ENCODE data around the gene IL1RAP. TPM values are rescaled to one million over a fixed set of nuclear protein-coding genes. Genes with fewer than 3 reads are reported as not detected.

IL1RAP gene
- total and polyA plus RNA-seq, 2 donors (not counting 3 experiments of a cell fraction or from before 2014, with no cell fraction given) = 4.3 to 9.2 TPM

DNA sequence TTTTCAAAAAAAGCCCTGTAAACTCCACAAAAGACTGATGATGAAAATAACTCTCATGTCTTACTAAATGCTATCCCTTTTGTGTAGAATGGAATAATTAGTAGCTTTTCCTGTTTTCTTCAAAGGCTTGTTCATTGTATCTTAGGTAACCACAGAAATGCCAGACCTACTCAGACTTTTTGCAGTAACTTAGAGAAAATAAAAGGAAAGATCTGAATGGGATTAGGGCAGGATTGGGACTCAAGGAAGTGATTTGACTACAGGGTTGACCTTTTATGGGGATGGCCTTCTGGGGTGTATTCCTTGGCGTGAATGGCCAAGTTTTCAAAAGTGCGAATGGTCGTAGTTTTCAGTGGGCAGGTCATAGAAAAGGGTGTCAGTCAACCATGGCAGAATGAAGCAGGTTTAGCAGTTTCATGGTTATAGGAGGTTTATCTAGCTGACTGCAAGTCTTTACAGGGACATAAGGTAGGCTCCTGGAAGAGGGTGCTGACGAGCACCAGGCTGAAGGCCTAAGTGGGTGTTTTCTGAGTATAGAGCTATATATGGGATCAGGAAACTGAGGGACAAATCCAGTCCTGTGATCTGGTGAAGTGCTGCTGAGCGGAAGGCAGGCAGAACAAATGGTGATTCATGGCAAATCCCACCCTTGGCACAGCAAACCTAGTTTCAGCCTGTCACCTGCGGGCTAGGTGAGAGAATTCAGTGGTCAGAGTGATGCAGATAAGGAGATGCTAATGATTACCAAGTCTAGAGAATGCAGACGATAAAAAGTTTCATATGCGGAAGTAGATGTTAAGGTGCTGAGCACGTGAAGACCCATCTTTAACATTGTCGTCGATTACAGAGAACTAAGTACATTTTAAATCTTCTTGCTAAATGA is 46.4 kb downstream of the IL1RAP start:
- no TSS peak for BruUV-seq (replicated peaks)

DNA sequence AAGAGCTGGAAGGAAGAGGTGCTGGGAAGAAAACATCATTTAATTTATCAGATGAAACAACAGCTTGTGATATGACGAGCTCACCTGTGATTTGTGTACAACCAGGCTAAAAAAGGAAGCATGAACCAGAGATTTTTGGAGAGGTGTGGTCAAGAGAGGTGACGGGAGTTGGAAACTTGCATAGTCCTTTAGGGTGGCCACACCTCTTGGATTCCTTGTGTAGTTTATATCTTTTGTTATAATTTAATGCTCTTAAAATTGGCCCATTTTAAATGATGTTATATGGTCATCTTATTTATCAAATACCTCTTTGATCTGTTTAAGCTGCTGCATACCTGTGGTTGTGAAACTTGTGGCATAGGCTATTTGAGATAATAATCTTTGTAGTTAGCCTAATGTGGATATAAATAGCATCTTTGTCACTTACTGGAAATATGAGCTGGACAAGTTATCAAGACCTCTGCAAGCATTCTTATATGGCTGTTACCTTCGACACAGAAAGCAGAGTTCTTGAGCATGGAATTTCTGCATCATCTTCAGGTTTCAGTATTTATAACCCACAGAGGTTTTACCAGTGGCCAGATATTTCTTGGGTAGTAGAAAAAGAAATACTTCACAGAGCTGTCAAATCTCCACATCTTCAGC is 49.1 kb downstream of the IL1RAP start:
- H3K36me3 ChIP-seq (ENCODE audit: control insufficient read depth in 2 of 2, extremely low read depth in 1 of 2, insufficient read depth in 2 of 2, low read length in 2 of 2) = no peaks in the 10 kb centered on the region
- TF ChIP-seq, protein P1, sequence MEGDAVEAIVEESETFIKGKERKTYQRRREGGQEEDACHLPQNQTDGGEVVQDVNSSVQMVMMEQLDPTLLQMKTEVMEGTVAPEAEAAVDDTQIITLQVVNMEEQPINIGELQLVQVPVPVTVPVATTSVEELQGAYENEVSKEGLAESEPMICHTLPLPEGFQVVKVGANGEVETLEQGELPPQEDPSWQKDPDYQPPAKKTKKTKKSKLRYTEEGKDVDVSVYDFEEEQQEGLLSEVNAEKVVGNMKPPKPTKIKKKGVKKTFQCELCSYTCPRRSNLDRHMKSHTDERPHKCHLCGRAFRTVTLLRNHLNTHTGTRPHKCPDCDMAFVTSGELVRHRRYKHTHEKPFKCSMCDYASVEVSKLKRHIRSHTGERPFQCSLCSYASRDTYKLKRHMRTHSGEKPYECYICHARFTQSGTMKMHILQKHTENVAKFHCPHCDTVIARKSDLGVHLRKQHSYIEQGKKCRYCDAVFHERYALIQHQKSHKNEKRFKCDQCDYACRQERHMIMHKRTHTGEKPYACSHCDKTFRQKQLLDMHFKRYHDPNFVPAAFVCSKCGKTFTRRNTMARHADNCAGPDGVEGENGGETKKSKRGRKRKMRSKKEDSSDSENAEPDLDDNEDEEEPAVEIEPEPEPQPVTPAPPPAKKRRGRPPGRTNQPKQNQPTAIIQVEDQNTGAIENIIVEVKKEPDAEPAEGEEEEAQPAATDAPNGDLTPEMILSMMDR (IDR thresholded peaks at IDR 0.05; ENCODE audit: extremely low read depth in 1 of 2, insufficient read depth in 1 of 2, low read depth in 1 of 2, low read length in 2 of 2) = no peak
- TF ChIP-seq, protein P2, sequence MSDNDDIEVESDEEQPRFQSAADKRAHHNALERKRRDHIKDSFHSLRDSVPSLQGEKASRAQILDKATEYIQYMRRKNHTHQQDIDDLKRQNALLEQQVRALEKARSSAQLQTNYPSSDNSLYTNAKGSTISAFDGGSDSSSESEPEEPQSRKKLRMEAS (IDR thresholded peaks at IDR 0.05; ENCODE audit: insufficient read depth, insufficient read length) = no peak
- TF ChIP-seq POLR2AphosphoS5 (IDR thresholded peaks at IDR 0.05; ENCODE audit: insufficient read depth, low read depth, low read length) (no peak), GATA2 (IDR thresholded peaks at IDR 0.05; ENCODE audit: insufficient read depth, insufficient read length, low read depth, low read length) (no peak), JUN (IDR thresholded peaks at IDR 0.05; ENCODE audit: borderline replicate concordance, insufficient read depth, insufficient read length, low read depth) (no peak), FOS (IDR thresholded peaks at IDR 0.05; ENCODE audit: borderline replicate concordance, insufficient read depth, low read length) (no peak), MYC (IDR thresholded peaks at IDR 0.05; ENCODE audit: low read depth, low read length) (no peak), POLR2A (IDR thresholded peaks at IDR 0.05; ENCODE audit: low read depth, low read length) (no peak), EZH2 (IDR thresholded peaks at IDR 0.05; ENCODE audit: borderline replicate concordance, low read depth, low read length, severe bottlenecking) (no peak)
- no TSS peak for BruUV-seq (replicated peaks)
- no peaks in the 10 kb centered on the region for H3K79me2 ChIP-seq (ENCODE audit: control insufficient read depth, insufficient read depth, low read length)
- intact Hi-C loops (cut with micrococcal nuclease) = loop anchor here (10.0 kb wide), 2 partner anchors 538 to 658 kb away; no protein-coding TSS in a partner anchor
- POLR2A ChIA-PET = no interaction called here
- peaks cover 15% of the 10 kb centered on the region for H3K4me1 ChIP-seq (ENCODE audit: control insufficient read depth, extremely low read depth, insufficient read depth, low read length)
- H3K27me3 ChIP-seq (ENCODE audit: control insufficient read depth in 2 of 2, insufficient read depth in 2 of 2, low read length in 2 of 2) = no peaks in the 10 kb centered on the region
- dilution Hi-C loops (cut with MboI; ENCODE audit: extremely low pct_ligation_motif_present, low sequenced_read_pairs) = no loop called here
- FAIRE-seq (no peak), DNase-seq (ENCODE audit: low read depth, low spot score) (no peak)
- H2AFZ ChIP-seq (ENCODE audit: low read depth, low read length) = no peak overlapping the region
- H3K27ac ChIP-seq (ENCODE audit: insufficient read depth, low read depth, low read length) = no peak overlapping the region
- H3K9me1 ChIP-seq (replicated peaks; ENCODE audit: control insufficient read depth, extremely low read depth, insufficient read depth, low read length) = no peaks in the 10 kb centered on the region
- no peak overlapping the region for H3K9ac ChIP-seq (replicated peaks; ENCODE audit: extremely low read depth, insufficient read depth, low read length)
- no peaks in the 10 kb centered on the region for H3K9me3 ChIP-seq (replicated peaks; ENCODE audit: control insufficient read depth, insufficient read depth, low read length)
- H3K4me3 ChIP-seq (replicated peaks in 1 of 3; ENCODE audit: insufficient read depth in 1 of 3, low read depth in 1 of 3, low read length in 3 of 3) = no peak overlapping the region
- H4K20me1 ChIP-seq (replicated peaks; ENCODE audit: control insufficient read depth, extremely low read depth, insufficient read depth, low read length) = no peaks in the 10 kb centered on the region
- CTCF ChIA-PET = interaction anchor here (0.8 to 1.3 kb wide), 2 partner anchors 29 to 49 kb away, joined by 3 read pairs; partner anchors contain the start of gene IL1RAP
- no peak overlapping the region for H3K4me2 ChIP-seq (ENCODE audit: insufficient read depth, low read length)

More for the DNA sequence above, 46.4 kb downstream of the IL1RAP start:
- Histone ChIP-seq H3K27ac (ENCODE audit: insufficient read depth, low read depth, low read length) (no peak overlapping the region), H4K20me1 (replicated peaks; ENCODE audit: control insufficient read depth, extremely low read depth, insufficient read depth, low read length) (no peaks in the 10 kb centered on the region), H3K4me1 (ENCODE audit: control insufficient read depth, extremely low read depth, insufficient read depth, low read length) (no peaks in the 10 kb centered on the region), H3K9me1 (replicated peaks; ENCODE audit: control insufficient read depth, extremely low read depth, insufficient read depth, low read length) (no peaks in the 10 kb centered on the region), H3K36me3 (ENCODE audit: control insufficient read depth in 2 of 2, extremely low read depth in 1 of 2, insufficient read depth in 2 of 2, low read length in 2 of 2) (no peaks in the 10 kb centered on the region), H3K27me3 (ENCODE audit: control insufficient read depth in 2 of 2, insufficient read depth in 2 of 2, low read length in 2 of 2) (no peaks in the 10 kb centered on the region), H3K9ac (replicated peaks; ENCODE audit: extremely low read depth, insufficient read depth, low read length) (no peak overlapping the region), H2AFZ (ENCODE audit: low read depth, low read length) (no peak overlapping the region), H3K4me3 (replicated peaks in 1 of 3; ENCODE audit: insufficient read depth in 1 of 3, low read depth in 1 of 3, low read length in 3 of 3) (no peak overlapping the region), H3K79me2 (ENCODE audit: control insufficient read depth, insufficient read depth, low read length) (no peaks in the 10 kb centered on the region), H3K9me3 (replicated peaks; ENCODE audit: control insufficient read depth, insufficient read depth, low read length) (no peaks in the 10 kb centered on the region), H3K4me2 (ENCODE audit: insufficient read depth, low read length) (no peak overlapping the region)
- DNase-seq (ENCODE audit: low read depth, low spot score) (no peak), FAIRE-seq (no peak)
- POLR2A ChIA-PET = no interaction called here
- dilution Hi-C loops (cut with MboI; ENCODE audit: extremely low pct_ligation_motif_present, low sequenced_read_pairs) = no loop called here
- intact Hi-C loops (cut with micrococcal nuclease) = loop anchor here (10.0 kb wide), 2 partner anchors 535 to 655 kb away; no protein-coding TSS in a partner anchor
- TF ChIP-seq POLR2AphosphoS5 (IDR thresholded peaks at IDR 0.05; ENCODE audit: insufficient read depth, low read depth, low read length) (no peak), MYC (IDR thresholded peaks at IDR 0.05; ENCODE audit: low read depth, low read length) (no peak), POLR2A (IDR thresholded peaks at IDR 0.05; ENCODE audit: low read depth, low read length) (no peak)
- CTCF ChIA-PET = no interaction called here

All from endothelial cell of umbilical vein (primary cell).